ENCODE data around the gene BNC1.

BNC1 gene

DNA sequence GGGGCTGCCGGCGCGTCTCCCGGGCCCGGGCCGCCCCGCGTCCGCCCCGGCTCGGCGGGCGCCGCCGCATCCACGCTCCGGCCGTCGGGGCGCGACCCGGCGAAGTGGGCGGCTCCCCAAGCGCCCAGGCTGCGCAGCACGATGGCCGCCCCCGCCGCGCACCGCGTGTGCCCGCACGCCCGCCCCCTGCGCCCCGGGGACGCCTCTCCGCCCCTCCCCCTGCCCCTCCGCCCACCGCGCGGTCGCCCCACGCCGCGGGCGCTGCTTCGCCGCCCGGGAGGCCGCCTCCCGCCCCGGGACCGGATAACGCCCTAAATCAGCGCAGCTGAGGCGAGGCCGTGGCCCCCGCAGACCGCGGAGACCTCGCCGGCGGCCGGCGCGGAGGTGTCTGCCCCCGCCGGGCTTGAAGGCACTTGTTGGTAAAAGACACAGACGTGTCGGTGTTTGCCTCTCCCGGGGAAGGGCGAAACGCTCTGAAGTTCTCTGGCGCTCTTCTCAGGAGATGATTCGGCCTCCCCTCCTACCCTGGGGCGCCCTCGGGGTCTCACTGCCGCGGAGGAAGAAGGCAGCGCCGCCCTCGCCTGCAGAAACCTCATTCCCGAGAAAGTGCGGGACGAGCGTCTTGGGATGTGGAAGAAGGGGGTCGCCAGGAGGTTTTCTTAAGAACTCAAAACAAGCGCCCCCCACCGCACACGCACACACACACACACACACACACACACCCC is at the start of gene BNC1:
TSS of gene BNC1 (minus strand) at position 106 of the 725 bp plus-strand sequence. CDS start at position 70, 36 bp downstream.
- in situ Hi-C loops (cut with MboI; ENCODE audit: low sequenced_read_pairs) = no loop called here

DNA sequence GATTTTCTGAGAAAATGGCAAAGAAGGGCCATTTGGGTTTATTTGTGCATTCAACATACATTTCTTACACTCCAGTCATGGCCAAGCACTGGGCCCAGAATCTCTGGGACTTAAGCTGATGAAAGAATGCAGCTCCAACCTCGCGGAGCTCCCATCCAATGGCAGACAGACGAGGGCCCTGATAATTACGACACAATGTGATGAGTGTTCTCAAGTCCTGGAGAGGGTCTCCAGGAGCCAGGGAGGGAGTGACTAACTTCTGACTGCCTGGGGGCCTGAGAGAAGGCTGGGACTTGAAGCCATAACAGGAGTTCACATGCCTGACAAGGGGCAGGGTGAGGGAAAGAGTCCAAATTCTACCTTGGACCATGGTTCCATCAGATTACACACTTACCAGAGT is 42.6 kb upstream of the BNC1 start:
- in situ Hi-C loops (cut with MboI; ENCODE audit: low sequenced_read_pairs) = no loop called here

DNA sequence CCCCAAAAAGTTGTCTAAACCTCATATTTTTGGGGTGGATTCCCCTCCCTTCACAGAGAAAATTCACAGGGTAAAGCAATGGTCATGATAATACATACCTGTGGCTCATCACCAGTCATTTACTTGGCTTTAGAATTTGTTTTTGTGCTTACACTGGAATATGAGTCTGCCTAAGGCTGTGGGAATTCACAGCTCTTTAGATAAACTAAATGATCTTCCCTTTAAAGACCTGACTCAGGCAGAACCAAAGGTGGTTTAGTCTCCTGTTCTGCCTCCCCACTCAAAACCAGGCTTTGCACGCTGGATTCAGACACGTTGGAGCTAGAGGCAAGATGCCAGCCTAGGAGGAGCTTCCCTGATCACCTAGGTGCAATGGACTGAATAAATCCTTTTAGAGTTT is 40.3 kb upstream of the BNC1 start:
- in situ Hi-C loops (cut with MboI; ENCODE audit: low sequenced_read_pairs) = no loop called here

GRCh38 chr15:83323296-83323711 is 38.8 kb upstream of the BNC1 start:
- in situ Hi-C loops (cut with MboI; ENCODE audit: low sequenced_read_pairs) = no loop called here

DNA sequence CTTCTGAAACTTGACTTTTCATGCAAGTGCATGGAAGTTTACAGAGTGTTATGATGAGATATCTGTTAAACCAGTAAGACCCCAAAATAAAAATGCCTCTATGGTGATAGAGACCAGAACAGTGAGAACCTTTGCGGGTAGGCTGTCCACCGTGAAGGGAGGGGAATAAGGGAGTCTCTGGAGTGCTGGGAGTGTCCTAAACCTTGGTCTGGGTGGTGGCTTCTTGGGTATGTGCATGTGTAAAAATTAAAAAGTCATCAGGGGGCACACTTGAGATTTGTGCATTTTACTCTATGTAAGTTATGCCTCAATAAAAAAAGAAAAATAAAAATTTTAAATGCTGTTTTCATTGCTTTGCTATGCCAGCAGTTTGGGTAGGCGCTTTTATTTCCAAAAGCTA is 38.2 kb upstream of the BNC1 start:
- in situ Hi-C loops (cut with MboI; ENCODE audit: low sequenced_read_pairs) = no loop called here

GRCh38 chr15:83322061-83322460 is 37.6 kb upstream of the BNC1 start:
- in situ Hi-C loops (cut with MboI; ENCODE audit: low sequenced_read_pairs) = no loop called here

DNA sequence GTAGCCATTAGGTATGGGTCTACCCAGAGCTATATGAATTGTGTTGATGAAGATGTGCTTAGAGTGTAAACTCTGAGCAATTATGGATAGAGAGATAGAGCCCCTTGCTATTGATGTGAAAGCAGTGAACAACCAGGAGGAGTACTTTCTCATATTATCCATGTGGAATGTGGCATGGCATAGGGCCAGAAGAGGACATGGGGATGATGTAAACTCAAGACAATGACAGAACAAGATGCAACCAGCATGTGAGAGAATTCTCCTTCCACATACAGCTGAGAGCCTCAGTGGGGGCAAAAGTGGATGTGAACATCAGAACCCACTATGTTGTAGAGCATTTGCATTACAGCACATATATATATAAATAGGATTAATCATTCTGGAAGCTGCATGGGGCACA is 36.4 kb upstream of the BNC1 start:
- in situ Hi-C loops (cut with MboI; ENCODE audit: low sequenced_read_pairs) = no loop called here

DNA sequence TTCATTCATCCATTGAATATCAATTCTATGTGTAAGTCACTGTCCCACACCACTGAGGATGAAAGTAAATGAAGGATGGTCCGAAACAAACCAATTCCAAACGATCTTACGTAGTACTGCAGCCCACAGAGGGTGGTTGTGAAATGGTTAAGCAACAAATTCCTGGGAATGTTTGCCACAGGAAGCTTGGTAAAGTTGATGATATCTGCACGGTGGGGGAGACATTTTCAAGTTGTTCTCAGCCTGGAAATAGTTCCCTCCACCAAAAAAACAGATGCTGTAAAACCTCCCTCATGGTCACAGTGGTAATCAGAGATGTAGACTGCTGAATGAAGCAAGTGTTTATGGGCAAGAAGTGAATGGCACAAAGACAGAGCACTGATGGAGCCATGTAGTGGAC is 35.9 kb upstream of the BNC1 start:
- in situ Hi-C loops (cut with MboI; ENCODE audit: low sequenced_read_pairs) = no loop called here

GRCh38 chr15:83319771-83320170 is 35.3 kb upstream of the BNC1 start:
- in situ Hi-C loops (cut with MboI; ENCODE audit: low sequenced_read_pairs) = no loop called here

GRCh38 chr15:83318861-83319415 is 34.5 kb upstream of the BNC1 start:
- in situ Hi-C loops (cut with MboI; ENCODE audit: low sequenced_read_pairs) = no loop called here

GRCh38 chr15:83318036-83318435 is 33.6 kb upstream of the BNC1 start:
- in situ Hi-C loops (cut with MboI; ENCODE audit: low sequenced_read_pairs) = no loop called here

- in situ Hi-C loops (cut with MboI; ENCODE audit: low sequenced_read_pairs) = no loop called here
These were observed 27.6 kb upstream of the BNC1 start for GRCh38 chr15:83312071-83312470.

DNA sequence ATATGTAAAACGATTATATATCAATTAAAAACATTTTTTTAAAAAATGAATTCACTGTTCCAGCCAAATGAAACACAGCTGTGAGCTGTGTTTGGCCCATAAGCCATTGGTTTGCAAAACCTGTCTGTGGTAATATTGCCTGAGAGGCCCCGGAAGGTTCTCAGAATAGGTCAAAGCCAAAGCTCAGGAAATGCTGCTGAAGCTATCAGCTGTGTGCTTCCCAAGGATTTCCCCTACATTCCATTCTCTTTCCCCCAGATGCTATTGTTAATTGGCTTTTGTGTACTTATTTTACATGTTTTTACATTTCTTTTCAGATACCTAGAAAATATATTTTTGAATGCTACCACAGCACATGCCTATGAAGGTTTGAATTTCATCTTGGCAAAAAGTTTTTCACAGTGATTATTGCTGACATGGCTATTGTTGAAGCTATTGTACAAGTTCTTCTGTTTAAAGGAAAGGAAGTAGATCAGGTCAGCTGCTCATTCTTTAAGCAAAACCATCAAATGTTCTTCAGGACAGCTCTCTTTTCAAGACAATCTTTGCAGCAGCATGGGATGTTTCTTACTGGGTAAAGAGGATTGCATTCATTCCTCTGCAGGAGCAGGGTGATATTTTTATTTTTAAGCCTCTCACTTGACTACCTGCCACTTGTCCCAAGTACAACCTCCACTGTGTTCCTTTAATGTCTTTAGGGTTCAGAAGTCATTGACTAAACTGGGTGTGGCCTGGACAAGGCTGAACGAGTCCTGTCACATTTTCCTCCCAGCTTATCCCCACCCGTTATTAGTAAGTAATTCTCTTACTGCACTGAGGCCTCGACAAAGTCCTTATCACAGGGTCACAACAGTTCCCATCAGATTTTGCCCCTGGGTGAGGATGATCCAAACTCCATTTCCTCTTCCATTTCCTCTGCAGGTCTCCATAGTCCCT is 26.3 kb upstream of the BNC1 start:
- in situ Hi-C loops (cut with MboI; ENCODE audit: low sequenced_read_pairs) = no loop called here

- in situ Hi-C loops (cut with MboI; ENCODE audit: low sequenced_read_pairs) = no loop called here
These were observed 24.2 kb upstream of the BNC1 start for GRCh38 chr15:83308671-83309070.

- in situ Hi-C loops (cut with MboI; ENCODE audit: low sequenced_read_pairs) = no loop called here
These were observed 22.1 kb upstream of the BNC1 start for GRCh38 chr15:83306561-83306960.

DNA sequence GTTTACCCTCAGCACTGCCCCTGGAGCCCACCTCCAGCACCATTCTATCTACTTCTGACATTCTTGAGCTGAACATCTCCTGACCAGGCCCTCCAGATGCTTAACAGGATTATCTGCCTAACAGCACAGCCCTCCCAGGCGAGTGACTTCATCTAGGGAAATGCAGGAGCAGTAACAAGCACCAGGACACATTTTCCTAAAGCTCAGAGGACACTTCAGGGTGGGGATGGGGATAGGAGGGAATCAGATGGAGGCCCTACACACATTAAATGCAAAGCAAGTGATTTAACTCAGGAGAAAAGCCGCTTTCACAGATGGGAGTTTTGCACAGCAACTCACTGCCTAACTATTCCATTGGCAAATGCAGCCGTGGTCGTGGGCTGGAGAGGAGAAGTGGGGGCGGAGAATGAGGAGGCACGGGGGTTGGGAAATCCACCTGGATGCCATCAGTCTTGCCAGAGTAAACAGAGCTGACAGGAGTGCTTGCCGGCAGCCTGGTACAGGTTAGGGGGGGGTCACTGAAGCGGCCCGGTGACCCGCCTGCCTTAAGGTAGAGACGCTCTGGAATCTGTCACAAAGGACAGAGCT is 21.3 kb upstream of the BNC1 start:
- in situ Hi-C loops (cut with MboI; ENCODE audit: low sequenced_read_pairs) = no loop called here

DNA sequence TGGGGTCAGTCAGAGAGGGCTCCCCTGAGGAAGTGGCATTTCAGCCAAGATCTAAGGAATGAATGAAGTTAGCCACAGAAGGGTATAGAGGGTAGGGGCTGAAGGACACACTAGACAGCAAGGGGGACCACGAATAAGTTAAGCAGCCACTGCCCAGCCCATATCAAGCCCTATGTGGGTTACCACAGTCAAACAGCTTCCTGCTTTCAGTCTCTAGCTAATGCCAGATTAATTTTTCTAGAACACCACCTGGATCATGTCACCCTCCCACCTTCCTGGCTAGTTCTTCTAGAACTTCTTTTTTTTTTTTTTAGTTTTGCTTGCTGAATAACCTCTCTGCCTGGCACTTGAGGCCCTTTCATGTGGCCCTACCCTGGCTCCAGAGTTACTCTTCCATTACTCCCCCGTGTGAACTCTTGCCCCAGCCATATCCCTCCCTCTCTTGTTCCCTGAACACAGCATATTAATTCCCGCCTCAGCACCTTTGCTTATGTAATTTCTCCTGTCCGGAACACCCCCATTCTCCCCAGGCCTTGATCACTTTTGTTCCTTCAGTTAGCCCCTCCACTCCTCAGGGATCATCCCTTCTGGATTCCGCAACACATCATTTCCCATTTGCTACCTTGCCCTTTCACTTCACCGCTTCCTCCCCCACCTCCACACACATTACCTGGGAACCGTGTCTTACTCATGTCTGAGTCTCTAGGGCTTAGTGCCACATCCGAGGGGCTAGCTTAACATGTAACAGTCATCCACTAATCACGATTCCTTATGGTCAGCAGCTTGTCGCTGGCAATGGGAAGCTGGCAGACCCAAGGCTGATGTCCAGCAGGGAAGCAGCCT is 20.6 kb upstream of the BNC1 start:
- in situ Hi-C loops (cut with MboI; ENCODE audit: low sequenced_read_pairs) = no loop called here

DNA sequence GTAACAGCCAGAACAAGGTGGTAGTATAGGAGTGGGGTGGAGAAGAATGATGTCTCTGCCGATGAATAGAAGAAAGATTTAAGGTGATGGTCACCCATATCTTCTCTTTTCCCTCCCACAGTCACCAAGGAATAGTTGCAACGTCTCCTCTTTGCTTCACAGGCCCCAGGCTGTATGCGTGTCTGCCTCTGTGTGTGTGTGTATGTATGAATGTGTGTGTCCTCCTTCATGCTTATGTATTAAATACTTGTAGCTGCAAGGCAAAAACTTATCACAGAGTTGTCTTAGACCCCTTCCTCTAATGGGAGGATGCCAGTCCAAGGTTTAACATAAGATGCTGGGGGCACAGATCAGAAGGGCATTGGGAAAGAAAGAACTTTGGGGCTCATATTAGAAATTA is 19.1 kb upstream of the BNC1 start:
- in situ Hi-C loops (cut with MboI; ENCODE audit: low sequenced_read_pairs) = no loop called here

GRCh38 chr15:83300826-83301225 is 16.4 kb upstream of the BNC1 start:
- in situ Hi-C loops (cut with MboI; ENCODE audit: low sequenced_read_pairs) = no loop called here

GRCh38 chr15:83299462-83299861 is 15.0 kb upstream of the BNC1 start:
- in situ Hi-C loops (cut with MboI; ENCODE audit: low sequenced_read_pairs) = no loop called here

- in situ Hi-C loops (cut with MboI; ENCODE audit: low sequenced_read_pairs) = no loop called here
These were observed 11.0 kb upstream of the BNC1 start for GRCh38 chr15:83295417-83295816.

Data from HL-60/S4 (cell line).